ENCODE results near the gene EYS.

The EYS gene

DNA sequence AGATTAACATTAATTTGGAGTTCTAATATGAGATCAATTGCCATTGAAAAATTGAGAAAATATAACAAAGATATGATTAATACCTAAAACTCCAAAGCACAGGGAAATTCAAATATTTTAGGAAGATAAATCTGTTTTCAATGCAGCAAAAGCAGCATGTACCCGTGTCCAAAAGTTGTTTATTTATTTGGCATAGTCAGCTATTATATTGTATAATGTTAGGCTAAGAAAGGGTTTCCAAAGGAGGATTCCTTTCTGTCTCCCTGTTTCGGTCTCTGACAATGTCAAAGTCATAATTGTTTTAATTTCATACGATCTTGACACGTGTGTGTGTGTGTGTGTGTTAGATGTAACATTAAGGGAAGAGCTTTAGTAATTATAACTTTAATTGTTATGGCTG lies 914.5 kb downstream of the EYS start:
- TF ChIP-seq, protein P1, sequence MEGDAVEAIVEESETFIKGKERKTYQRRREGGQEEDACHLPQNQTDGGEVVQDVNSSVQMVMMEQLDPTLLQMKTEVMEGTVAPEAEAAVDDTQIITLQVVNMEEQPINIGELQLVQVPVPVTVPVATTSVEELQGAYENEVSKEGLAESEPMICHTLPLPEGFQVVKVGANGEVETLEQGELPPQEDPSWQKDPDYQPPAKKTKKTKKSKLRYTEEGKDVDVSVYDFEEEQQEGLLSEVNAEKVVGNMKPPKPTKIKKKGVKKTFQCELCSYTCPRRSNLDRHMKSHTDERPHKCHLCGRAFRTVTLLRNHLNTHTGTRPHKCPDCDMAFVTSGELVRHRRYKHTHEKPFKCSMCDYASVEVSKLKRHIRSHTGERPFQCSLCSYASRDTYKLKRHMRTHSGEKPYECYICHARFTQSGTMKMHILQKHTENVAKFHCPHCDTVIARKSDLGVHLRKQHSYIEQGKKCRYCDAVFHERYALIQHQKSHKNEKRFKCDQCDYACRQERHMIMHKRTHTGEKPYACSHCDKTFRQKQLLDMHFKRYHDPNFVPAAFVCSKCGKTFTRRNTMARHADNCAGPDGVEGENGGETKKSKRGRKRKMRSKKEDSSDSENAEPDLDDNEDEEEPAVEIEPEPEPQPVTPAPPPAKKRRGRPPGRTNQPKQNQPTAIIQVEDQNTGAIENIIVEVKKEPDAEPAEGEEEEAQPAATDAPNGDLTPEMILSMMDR (IDR thresholded peaks at IDR 0.05; ENCODE audit: extremely low read depth, missing control alignments), result no peak
- DNase-seq (ENCODE audit: low spot score), result no peak

GRCh38 chr6:64789476-64789875 lies 917.5 kb downstream of the EYS start:
- TF ChIP-seq, protein P1 (IDR thresholded peaks at IDR 0.05; ENCODE audit: extremely low read depth, missing control alignments), result no peak
- no peak for DNase-seq (ENCODE audit: low spot score)

- no peak for DNase-seq (ENCODE audit: low spot score)
- TF ChIP-seq, protein P1 (IDR thresholded peaks at IDR 0.05; ENCODE audit: extremely low read depth, missing control alignments), result no peak
Measured at GRCh38 chr6:64786736-64787135, 920.3 kb downstream of the EYS start.

DNA sequence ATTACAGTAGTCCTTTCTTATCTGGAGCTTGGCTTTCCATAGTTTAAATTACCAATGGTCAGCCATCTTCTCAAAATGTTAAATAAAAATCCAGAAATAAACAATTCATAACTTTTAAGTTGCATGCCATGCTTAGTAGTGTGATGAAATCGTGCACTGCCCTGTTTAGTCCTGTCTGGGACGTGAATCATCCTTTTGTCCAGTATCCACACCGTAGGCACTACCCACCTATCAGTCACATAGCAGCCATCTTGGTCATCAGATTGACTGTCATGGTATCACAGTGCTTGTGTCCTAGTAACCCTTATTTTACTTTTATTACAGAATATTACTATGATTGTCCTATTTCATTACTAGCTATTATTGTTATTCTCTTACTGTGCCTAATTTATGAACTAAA lies 924.1 kb downstream of the EYS start:
- DNase-seq (ENCODE audit: low spot score), result no peak
- TF ChIP-seq, protein P1 (IDR thresholded peaks at IDR 0.05; ENCODE audit: extremely low read depth, missing control alignments), result no peak

DNA sequence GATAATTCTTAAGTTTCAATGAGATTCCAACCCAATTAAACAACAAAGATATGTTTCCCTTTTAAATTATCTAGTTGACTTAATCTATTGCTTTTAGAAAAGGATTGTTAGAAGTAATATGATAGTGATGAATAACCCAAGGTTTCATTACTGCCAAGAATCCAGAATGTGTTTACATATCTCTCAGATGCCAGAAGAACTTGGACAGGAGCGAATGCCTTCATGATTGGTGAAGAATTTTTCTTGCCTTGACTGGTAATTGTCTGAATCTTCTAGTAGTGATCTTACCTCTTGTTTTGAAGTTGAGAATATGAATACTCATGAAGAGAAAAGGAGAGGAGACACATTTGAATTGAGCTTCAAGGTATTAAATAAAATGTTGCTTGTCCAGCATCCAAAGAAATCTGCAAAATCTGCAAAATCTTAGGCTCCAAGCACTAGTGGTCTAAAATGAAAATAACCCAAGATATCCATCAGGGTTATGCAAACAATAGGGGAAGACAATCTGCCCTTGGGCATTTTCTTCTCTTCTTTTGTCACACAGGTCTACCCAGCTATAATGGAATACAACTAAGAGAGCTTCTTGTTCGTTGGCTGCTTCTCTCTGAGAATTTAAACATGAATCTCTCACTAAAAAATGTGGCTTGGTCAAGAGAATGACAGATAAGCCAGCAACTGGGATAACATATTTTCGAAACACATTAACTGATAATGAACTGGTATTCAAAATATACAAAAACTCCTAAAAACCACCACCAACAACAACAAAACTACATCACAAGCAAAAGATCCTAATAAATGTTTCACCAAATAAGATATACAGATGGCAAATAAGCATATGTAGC lies 928.9 kb downstream of the EYS start:
- TF ChIP-seq, protein P1 (IDR thresholded peaks at IDR 0.05; ENCODE audit: extremely low read depth, missing control alignments), result no peak
- no peak for DNase-seq (ENCODE audit: low spot score)

- TF ChIP-seq, protein P1 (IDR thresholded peaks at IDR 0.05; ENCODE audit: extremely low read depth, missing control alignments), result no peak
- no peak for DNase-seq (ENCODE audit: low spot score)
Measured at GRCh38 chr6:64776359-64776758, 930.7 kb downstream of the EYS start.

- TF ChIP-seq, protein P1 (IDR thresholded peaks at IDR 0.05; ENCODE audit: extremely low read depth, missing control alignments), result no peak
Measured at GRCh38 chr6:64774881-64775280, 932.1 kb downstream of the EYS start.

More at GRCh38 chr6:64774881-64775280, 932.1 kb downstream of the EYS start:
- DNase-seq (ENCODE audit: low spot score), result no peak

All from GM20000 (cell line).